H9 (cell line): ENCODE data around the gene ULK4. TPM values are rescaled to one million over a fixed set of nuclear protein-coding genes. Genes with fewer than 3 reads are reported as not detected.

Experiments
- DNase-seq: peaks from one replicate; pipeline ENCODE4 v3.0.0-alpha.2; 2017
- H2AFZ ChIP-seq: one replicate; pipeline ENCODE4 v1.6.1; 2013; ENCODE audit warnings: mild to moderate bottlenecking, low read length, control low read depth, moderate library complexity
- H2AK5ac ChIP-seq: 2 replicates; pipeline ENCODE4 v1.6.1; 2013; ENCODE audit warnings: low read length, control low read depth, mixed read lengths; ENCODE audit not compliant: insufficient read length
- H2BK120ac ChIP-seq: one replicate; pipeline ENCODE4 v1.6.1; 2013; ENCODE audit warnings: low read depth, mild to moderate bottlenecking, low read length, control low read depth, inconsistent platforms; ENCODE audit not compliant: poor library complexity, severe bottlenecking
- H2BK12ac ChIP-seq: 2 replicates; pipeline ENCODE4 v1.6.1; 2013; ENCODE audit warnings: low read length, control low read depth, mixed read lengths, low read depth; ENCODE audit not compliant: insufficient read length
- H2BK15ac ChIP-seq: 2 replicates; pipeline ENCODE4 v1.6.1; 2013; ENCODE audit warnings: low read depth, low read length, control low read depth
- H2BK20ac ChIP-seq: one replicate; pipeline ENCODE4 v1.6.1; 2013; ENCODE audit warnings: low read depth, mild to moderate bottlenecking, low read length, control low read depth, inconsistent platforms; ENCODE audit not compliant: poor library complexity, severe bottlenecking
- H2BK5ac ChIP-seq: 2 replicates; pipeline ENCODE4 v1.6.1; 2013; ENCODE audit warnings: low read length, control low read depth, mixed read lengths; ENCODE audit not compliant: insufficient read length
- H3K14ac ChIP-seq: 2 replicates; pipeline ENCODE4 v1.6.1; 2013; ENCODE audit warnings: low read length, control low read depth; ENCODE audit not compliant: insufficient read depth
- H3K18ac ChIP-seq: 2 replicates; pipeline ENCODE4 v1.6.1; 2013; ENCODE audit warnings: low read depth, mild to moderate bottlenecking, mixed read lengths, low read length, control low read depth; ENCODE audit not compliant: insufficient read length
- H3K23ac ChIP-seq: 2 replicates; pipeline ENCODE4 v1.6.1; 2013; ENCODE audit warnings: low read length, control low read depth, mixed read lengths, low read depth; ENCODE audit not compliant: insufficient read length
- H3K23me2 ChIP-seq: 2 replicates; pipeline ENCODE4 v1.6.1; 2013; ENCODE audit warnings: low read depth, mild to moderate bottlenecking, mixed read lengths, low read length, control low read depth; ENCODE audit not compliant: insufficient read length, poor library complexity, severe bottlenecking
- H3K27ac ChIP-seq: 2 replicates; pipeline ENCODE4 v1.5.1; 2013; ENCODE audit warnings: low read length, control low read depth, mixed read lengths, low read depth; ENCODE audit not compliant: insufficient read length
- H3K27me3 ChIP-seq: 2 replicates; pipeline ENCODE4 v1.6.1; 2013; ENCODE audit warnings: low read length, control low read depth, inconsistent platforms; ENCODE audit not compliant: insufficient read depth
- H3K4ac ChIP-seq: 2 replicates; pipeline ENCODE4 v1.6.1; 2013; ENCODE audit warnings: low read depth, mild to moderate bottlenecking, control low read depth, inconsistent platforms, low read length, moderate library complexity
- H3K4me1 ChIP-seq: 2 replicates; pipeline ENCODE4 v1.6.1; 2013; ENCODE audit warnings: low read length, control low read depth, inconsistent platforms; ENCODE audit not compliant: insufficient read depth
- H3K4me2 ChIP-seq: 2 replicates; pipeline ENCODE4 v1.6.1; 2013; ENCODE audit warnings: low read length, control low read depth, mixed read lengths; ENCODE audit not compliant: insufficient read length, insufficient read depth
- H3K56ac ChIP-seq: 2 replicates; pipeline ENCODE4 v1.6.1; 2013; ENCODE audit warnings: low read depth, mild to moderate bottlenecking, mixed read lengths, low read length, control low read depth; ENCODE audit not compliant: insufficient read length
- H3K79me1 ChIP-seq: 2 replicates; pipeline ENCODE4 v1.6.1; 2013; ENCODE audit warnings: low read depth, mild to moderate bottlenecking, moderate library complexity, low read length, control low read depth, inconsistent platforms; ENCODE audit not compliant: insufficient read depth, poor library complexity, severe bottlenecking
- H3K79me2 ChIP-seq: 2 replicates; pipeline ENCODE4 v1.6.1; 2013; ENCODE audit warnings: low read length, control low read depth, inconsistent platforms; ENCODE audit not compliant: insufficient read depth
- H3K9ac ChIP-seq: 2 replicates; pipeline ENCODE4 v1.6.1; 2013; ENCODE audit warnings: low read length, control low read depth, mixed read lengths; ENCODE audit not compliant: insufficient read length; ENCODE audit errors: extremely low read depth
- H3K9me3 ChIP-seq: one replicate; pipeline ENCODE4 v1.6.1; 2013; ENCODE audit warnings: low read depth, low read length, inconsistent platforms; ENCODE audit not compliant: control insufficient read depth
- H3T11ph ChIP-seq: one replicate; pipeline ENCODE4 v1.6.1; 2013; ENCODE audit warnings: mild to moderate bottlenecking, low read length, control low read depth, inconsistent platforms
- H4K20me1 ChIP-seq: one replicate; pipeline ENCODE4 v1.6.1; 2013; ENCODE audit not compliant: control insufficient read depth, insufficient read length, insufficient read depth
- H4K5ac ChIP-seq: 2 replicates; pipeline ENCODE4 v1.6.1; 2013; ENCODE audit warnings: low read depth, mild to moderate bottlenecking, mixed read lengths, low read length, control low read depth; ENCODE audit not compliant: insufficient read length
- H4K8ac ChIP-seq: replicated peaks from 2 replicates; pipeline ENCODE4 v1.6.1; 2013; ENCODE audit warnings: low read length, control low read depth, mixed read lengths, low read depth; ENCODE audit not compliant: insufficient read length
- H4K91ac ChIP-seq: 2 replicates; pipeline ENCODE4 v1.6.1; 2013; ENCODE audit warnings: low read depth, mild to moderate bottlenecking, moderate library complexity, mixed read lengths, low read length, control low read depth; ENCODE audit not compliant: insufficient read length
- H3K27ac Mint-ChIP-seq, 3 experiments: 2 replicates in 2 of 3; 3 replicates in 1 of 3; pipeline ENCODE4 v1.8.0; 2020 to 2021; ENCODE audit warnings: mixed read lengths in 3 of 3, mild to moderate bottlenecking in 1 of 3, moderate library complexity in 1 of 3
- H3K27me3 Mint-ChIP-seq: 2 replicates; pipeline ENCODE4 v1.8.0; 2021; ENCODE audit warnings: low read depth, mild to moderate bottlenecking, moderate library complexity, mixed read lengths
- H3K36me3 Mint-ChIP-seq, 3 experiments: 2 replicates in 2 of 3; 3 replicates in 1 of 3; pipeline ENCODE4 v1.8.0; 2020 to 2021; ENCODE audit warnings: low read depth in 3 of 3, mixed read lengths in 3 of 3; ENCODE audit not compliant: insufficient read depth in 1 of 3
- H3K4me1 Mint-ChIP-seq, 2 experiments: 2 replicates each; pipeline ENCODE4 v1.8.0; 2020; ENCODE audit warnings: mixed read lengths in 2 of 2
- H3K4me3 Mint-ChIP-seq, 2 experiments: 2 replicates in 1 of 2; 3 replicates in 1 of 2; pipeline ENCODE4 v1.8.0; 2020 to 2021; ENCODE audit warnings: mild to moderate bottlenecking in 2 of 2, mixed read lengths in 2 of 2, moderate library complexity in 1 of 2
- H3K9me3 Mint-ChIP-seq, 2 experiments: 2 replicates in 1 of 2; 3 replicates in 1 of 2; pipeline ENCODE4 v1.8.0; 2020; ENCODE audit warnings: mild to moderate bottlenecking in 2 of 2, mixed read lengths in 2 of 2, moderate library complexity in 1 of 2
- CTCF ChIP-seq: fragments of 200-600 bp; sonication (generic); conservative IDR thresholded peaks from 3 replicates; pipeline ENCODE4 v1.8.0; 2021; ENCODE audit warnings: antibody characterized with exemption, mild to moderate bottlenecking
- WGBS: extraction: QIAGEN DNeasy Blood & Tissue Kit; methylation state at CpG from one replicate; pipeline ENCODE4 v1.1.7; 2013; ENCODE audit warnings: missing lambda C conversion rate, low lambda C conversion rate, mixed read lengths; ENCODE audit not compliant: insufficient read length; ENCODE audit errors: extremely low coverage; 5-methylcytosine and 5-hydroxymethylcytosine counted together
- total RNA-seq: library from RNA; stranded (reverse); gene quantifications from 2 replicates; pipeline ENCODE4 v1.2.1, GENCODE V29; 2021

ULK4 gene
- total RNA-seq, 1 experiment from 2014 or later = 12.9 TPM

GRCh38 chr3:41236228-41236627 lies 725.7 kb downstream of the ULK4 start:
- no peak overlapping the region for H3K56ac ChIP-seq
- no peak for TF ChIP-seq CTCF
- H2AFZ ChIP-seq = no peak overlapping the region
- H3K27me3 ChIP-seq = no peaks in the 10 kb centered on the region
- no peak overlapping the region for H4K91ac ChIP-seq
- H2BK15ac ChIP-seq = no peak overlapping the region
- no peaks in the 10 kb centered on the region for H3K79me2 ChIP-seq
- no peak overlapping the region for H3K27ac ChIP-seq
- no peak overlapping the region for H3K23ac ChIP-seq
- no peak overlapping the region for H3K18ac ChIP-seq
- H4K5ac ChIP-seq = no peak overlapping the region
- no peak overlapping the region for H2AK5ac ChIP-seq
- H2BK5ac ChIP-seq = no peak overlapping the region
- no peak overlapping the region for H3K4me3 Mint-ChIP-seq
- H3K9me3 Mint-ChIP-seq = no peaks in the 10 kb centered on the region
- H2BK120ac ChIP-seq = no peak overlapping the region
- peaks cover 59 to 97% (median 95%) of the 10 kb centered on the region in 3 experiments; a peak in 6 of 7 replicates for H3K36me3 Mint-ChIP-seq
- H3K9ac ChIP-seq = no peak overlapping the region
- H4K20me1 ChIP-seq = no peaks in the 10 kb centered on the region
- H3K79me1 ChIP-seq = no peaks in the 10 kb centered on the region
- DNase-seq = no peak
- H3K4me2 ChIP-seq = no peak overlapping the region
- H3K14ac ChIP-seq = no peak overlapping the region
- no peak overlapping the region for H2BK12ac ChIP-seq
- no peak overlapping the region for H2BK20ac ChIP-seq
- peaks cover 42 to 66% of the 10 kb centered on the region in 2 experiments for H3K4me1 Mint-ChIP-seq
- no peak overlapping the region for H4K8ac ChIP-seq
- H3K9me3 ChIP-seq = no peaks in the 10 kb centered on the region
- peak overlapping the region in 1 of 3 experiments; percentile 35; a peak in 1 of 7 replicates for H3K27ac Mint-ChIP-seq
- no CpG with 5 or more reads among the region's 2 CpGs for WGBS
- no peak overlapping the region for H3K4ac ChIP-seq
- H3K27me3 Mint-ChIP-seq = no peaks in the 10 kb centered on the region
- no peaks in the 10 kb centered on the region for H3K23me2 ChIP-seq
- no peak overlapping the region for H3T11ph ChIP-seq
- no peaks in the 10 kb centered on the region for H3K4me1 ChIP-seq
